Iris pigment epithelial cell (primary cell): ENCODE measurements around the gene RASA3.
"Not testable (repeated sequence)": the region's sequence is repeated elsewhere in the genome, so short reads cannot be mapped to it uniquely, and the experiment has no call there.

Experiments used
- DNase-seq: peaks from one replicate; pipeline ENCODE4 v3.0.0-alpha.2; 2011; ENCODE audit warnings: low read depth

Gene RASA3

DNA sequence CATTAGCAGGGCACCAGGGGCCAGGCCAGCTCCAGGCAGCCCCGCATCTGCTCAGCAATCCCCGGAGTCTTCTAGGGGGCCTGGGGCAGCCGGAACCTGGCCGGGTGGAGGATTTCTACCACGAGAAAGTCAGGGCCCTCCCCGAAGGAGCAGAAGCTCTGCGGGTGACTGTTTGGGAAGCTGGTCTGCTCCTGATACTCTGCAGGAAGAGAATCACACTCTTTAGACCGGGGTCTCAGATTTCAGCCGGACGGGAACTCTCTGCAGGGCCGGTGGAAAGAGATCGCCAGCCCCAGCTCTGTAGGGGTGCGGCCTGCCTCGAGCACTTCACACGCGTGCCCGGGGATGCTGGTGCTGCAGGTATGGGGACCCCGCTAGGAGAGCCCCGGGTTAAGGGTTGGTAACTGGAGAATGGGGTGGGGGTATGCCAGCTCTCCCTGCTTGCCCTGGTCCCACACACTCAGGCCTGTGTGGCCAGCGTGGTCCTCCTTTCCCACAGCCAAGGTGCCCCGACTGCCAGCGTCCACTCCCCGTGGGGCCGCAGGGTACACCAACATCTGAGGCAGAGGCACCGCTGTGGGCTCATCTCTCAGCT is 20.1 kb downstream of the RASA3 start:
- DNase-seq: peak; percentile 44

DNA sequence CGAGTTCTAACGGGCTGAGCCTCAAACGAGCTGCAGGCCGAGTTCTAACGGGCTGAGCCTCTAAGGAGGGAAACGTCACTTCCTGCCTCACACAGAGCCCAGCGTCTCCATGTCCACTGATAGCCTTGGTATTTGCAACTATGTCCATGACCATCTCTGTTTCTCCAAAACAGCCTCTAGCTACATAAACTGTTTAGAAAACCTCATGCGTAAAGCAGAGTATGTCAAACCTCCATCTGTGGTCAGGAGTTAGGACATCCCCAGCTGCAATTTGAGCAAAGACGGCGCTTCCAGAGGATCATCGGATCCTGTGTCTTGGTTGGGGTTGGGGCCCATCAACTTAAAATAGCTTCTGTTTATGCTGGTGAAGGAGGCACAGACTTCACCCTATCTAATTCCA is 20.8 kb downstream of the RASA3 start:
- peak; percentile 92 for DNase-seq

DNA sequence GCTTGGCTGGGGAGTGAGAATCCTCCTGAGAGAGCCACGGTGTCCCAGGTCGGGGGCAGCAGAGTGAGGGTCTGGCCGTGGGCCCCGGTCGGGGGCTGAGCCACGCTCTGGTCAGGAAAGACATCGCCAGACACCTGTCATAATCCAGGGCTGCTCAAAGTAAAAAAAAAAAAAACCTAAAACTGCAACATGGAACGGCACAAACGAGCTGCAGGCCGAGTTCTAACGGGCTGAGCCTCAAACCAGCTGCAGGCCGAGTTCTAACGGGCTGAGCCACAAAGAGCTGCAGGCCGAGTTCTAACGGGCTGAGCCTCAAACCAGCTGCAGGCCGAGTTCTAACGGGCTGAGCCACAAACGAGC is 21.6 kb downstream of the RASA3 start:
- DNase-seq: not testable (repeated sequence)

DNA sequence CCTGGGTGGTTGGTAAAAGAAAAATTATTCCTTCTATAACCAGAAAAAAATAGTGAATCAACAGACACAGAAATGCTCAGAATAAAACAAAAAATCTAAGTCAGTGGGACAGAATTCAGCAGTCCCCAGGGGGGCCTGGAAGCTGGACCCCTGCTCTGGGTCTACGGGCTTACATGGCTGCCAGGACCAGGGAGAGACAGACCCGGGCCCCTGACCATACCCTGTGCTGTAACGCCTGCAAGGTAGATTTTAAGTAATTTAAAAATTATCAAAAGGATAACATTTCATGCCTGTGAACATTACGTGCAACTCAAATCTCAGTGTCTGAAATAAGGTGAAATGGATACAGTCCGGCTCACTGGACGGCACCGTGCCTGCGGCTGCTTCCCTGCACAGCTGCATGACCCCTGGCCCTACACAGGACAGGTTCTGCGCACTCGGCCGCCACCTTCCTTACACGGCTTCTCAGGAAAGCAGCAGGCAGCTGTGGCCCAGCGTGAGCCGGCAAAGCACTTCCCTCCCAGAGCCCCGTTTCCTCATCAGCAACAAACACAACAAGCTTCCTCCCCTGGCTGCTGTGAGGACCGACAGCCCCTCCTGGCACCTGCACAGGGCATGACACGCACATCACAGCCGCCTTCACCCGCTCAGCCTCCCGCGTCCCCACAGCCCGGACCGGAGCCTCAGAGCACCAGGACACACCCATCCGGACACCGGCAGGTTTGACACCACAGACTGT is 22.2 kb downstream of the RASA3 start:
- no peak for DNase-seq

DNA sequence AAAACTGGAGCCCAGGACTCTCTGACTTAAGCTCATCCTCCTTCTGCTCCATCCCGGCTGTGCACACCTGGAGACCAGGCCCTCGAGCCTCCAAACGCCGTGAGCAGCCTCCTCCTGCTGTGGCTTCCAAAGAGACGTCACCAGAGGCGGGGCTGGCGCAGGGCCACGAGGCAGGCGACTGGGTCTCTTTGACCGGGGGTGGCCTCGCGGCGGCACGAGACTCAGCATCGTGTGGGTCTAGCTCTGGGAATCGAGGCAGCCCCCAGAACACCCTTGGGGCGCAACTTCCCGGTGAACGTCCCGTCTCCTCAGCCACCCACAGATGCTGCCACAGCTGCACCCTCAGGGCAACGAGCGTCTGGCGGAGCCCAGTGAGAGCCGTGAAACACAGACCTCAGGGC is 22.8 kb downstream of the RASA3 start:
- no peak for DNase-seq

DNA sequence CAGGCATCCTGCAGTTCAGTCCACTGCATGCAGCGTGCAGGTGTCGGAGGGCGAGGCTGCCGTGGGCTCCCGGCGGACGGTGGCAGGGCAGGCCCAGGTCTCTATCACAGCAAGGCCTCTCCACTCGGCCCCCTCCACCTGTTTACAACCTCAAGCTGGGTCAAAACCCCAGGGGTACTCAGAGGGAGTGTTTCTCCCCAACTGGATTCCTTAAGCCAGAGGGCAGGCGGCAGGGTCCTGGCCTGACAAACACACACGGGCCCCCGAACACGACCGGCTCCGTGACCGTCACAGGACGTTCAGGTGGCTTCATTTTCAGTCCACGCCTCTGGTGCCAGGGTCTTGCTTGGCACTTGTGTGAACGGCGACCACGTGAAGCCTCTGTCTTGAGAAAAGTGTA is 23.5 kb downstream of the RASA3 start:
- no peak for DNase-seq

DNA sequence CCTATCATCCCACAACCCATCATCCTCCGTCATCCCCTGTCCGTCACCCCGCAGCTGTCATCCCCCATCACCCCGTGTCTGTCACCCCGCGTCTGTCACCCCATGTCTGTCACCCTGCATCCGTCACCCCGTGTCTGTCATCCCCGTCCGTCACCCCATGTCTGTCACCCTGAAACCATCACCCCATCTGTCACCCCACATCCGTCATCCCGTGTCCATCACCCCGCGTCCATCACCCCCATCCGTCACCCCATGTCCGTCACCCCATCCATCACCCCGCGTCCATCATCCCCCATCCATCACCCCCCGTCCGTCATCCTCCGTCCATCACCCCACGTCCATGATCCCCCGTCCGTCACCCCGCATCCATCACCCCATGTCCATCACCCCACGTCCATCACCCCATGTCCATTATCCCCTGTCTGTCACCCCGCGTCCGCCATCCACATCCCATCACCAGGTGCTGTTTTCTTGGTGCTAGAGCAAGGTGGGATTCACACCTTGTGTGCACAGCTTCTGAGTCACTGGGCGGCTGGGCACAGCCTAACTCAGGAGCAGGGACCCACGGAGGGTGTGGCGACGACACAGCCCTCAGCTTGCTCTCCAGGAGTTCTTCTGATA is 24.2 kb downstream of the RASA3 start:
- DNase-seq: no peak

DNA sequence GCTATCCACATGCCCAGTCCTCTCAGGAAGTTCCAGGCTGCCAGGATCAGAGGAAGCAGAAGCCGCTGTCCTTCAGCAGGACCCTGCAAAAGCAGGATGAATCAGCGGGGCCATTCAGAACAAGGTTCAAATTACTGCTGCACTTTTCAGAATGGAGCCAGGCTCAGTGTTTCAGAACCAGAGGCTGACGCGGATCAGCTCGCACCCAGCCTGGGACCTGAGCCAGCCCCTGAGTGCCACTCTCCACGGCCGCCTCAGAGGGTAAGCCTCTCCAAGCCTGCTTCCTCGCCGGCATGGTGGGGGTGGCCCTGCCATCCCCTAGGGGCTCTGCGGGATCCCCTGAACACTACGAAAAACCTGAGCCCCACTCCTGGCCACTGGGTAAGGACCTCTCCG is 24.7 kb downstream of the RASA3 start:
- peak; percentile 87 for DNase-seq

DNA sequence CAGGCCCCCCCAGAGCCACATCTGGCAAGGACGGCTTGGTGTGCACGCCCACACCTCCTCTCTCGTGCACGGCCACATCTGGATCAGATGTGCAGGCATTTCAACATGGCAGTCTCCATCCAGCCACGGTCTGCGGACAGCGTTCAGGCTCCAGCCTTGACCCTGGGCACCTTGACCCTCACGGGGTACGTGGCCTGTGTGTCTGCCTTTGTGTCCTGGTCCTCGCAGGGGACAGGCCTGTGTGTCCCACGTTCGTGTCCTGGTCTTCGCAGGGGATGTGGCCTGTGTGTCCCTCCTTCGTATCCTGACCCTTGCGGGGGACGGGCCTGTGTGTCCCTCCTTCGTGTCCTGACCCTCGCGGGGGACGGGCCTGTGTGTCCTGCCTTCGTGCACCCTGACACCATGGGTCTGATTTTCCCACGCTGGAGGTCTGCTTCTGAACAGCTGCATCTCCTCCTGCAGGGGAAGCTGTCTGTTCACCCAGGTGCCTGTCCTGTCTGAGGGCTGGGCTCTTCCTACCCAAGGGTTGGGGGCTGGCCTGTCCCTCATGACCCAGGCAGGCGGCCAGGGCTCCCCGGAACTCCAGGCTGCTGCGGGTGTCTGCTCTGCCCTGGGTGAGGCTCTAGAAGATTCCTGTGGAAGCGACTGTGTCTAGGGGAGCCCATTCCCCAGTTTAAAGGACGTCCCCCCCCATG is 25.3 kb downstream of the RASA3 start:
- DNase-seq: no peak

DNA sequence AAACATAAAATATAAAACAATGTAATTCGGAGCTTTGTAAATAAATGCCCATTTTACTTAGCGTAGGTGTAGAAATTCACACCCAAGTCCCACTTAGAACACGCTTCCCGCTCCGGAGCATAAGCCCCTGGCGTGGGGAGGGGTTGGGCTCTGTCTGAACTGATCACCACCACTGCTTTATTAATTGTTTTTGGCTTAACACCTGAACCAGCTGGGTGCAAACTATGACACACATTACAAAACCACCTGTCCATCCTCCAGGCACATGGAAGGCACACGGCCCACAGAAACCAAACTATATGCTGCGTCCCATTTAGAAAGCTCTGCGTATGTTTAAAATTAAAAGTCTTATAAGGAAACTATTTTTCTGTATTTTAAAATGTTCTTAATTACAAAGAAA is 25.9 kb downstream of the RASA3 start:
- no peak for DNase-seq

DNA sequence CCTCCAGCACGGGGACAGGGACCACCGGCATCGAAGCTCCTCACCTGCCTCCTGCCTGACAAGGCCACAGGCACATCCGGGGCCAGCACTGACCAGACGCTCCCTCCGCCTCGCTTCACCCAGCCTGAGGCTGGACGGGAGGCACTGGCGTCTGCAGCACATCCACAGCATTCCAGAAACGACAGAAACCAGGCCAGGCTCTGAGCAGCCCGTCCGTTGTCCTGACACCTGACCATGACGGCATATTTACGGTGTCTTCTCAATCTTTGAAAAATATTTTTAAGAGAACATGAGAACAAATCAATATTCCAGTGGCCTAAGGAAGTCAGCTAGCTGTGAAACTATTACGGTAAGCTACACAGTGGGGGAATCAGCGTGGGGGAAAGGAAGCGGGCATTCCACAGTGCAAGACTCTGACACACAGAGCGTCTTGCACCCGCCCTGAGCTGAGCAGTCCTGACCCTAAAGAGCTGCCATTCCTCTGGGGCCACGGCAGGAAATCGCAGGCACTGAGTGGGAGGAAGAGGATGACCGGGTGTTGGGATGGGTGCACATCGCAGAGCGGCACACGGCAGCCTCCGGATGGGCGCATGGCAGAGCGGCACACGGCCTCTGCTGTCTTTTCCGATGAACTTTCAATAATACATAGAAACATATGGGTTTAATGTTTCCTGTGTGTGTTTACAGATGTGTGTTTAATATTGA is 26.8 kb downstream of the RASA3 start:
- DNase-seq: no peak

DNA sequence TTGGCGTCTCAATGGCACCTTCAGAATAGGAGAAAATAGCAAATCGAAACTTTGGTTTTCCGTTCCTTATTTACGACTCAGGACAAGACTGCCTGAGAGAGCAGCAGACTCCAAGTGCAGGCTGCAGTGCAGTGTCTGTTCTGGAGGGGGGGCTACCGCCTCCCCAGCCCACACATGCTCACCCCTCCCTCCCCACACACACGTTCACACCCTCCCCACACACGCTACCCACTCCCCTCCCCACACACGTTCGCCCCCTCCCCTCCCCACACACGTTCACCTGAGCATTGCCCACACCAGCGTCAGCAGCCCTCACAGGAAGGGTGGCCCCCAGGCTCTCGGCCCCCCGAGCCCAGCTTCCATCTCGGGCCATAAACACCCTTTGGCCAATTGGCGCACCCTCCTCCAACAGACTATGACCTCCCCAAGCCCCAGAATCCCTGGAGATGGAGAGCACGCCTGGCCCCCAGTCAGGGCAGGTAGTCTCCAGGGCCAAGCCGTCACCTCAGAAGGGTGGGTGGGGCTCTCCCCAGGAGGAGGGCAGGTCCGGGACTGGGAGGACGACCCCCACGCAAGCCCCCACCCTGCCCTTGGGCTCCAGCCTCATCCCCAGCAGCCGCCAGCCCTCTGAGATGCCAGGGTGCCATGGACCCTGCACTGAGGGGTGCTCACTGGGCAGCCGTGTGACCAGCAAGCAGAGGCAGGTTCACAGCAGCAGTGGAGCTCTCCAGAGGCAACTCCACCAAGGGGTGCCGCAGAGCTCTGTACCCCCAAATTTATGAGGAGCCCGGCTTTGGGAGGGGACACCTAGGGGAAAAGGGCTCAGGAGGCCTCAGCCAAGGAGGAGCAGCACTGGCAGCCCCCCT is 27.5 kb downstream of the RASA3 start:
- no peak for DNase-seq

DNA sequence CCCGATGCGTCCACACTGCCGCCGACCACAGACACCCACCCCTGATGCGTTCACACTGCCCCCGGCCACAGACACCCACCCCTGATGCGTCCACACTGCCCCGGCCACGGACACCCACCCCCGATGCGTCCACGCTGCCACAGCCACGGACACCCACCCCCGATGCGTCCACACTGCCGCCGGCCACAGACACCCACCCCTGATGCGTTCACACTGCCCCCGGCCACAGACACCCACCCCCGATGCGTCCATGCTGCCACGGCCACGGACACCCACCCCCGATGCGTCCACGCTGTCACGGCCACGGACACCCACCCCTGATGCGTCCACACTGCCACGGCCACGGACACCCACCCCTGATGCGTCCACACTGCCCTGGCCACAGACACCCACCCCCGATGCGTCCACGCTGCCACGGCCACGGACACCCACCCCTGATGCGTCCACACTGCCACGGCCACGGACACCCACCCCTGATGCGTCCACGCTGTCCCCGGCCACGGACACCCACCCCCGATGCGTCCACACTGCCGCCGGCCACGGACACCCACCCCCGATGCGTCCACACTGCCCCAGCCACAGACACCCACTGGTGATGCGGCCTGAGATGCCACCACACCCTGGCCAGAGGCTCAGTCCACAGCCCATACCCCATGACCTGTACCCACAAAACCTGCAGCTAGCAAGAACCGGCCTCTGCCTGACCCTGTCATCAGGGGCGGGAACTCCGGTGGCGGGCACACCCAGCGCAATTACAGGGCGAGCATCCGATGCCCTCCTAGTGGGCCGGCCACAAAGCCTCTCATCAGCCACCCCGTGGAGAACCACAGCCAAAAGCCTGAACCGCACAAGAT is 28.4 kb downstream of the RASA3 start:
- DNase-seq: no peak

DNA sequence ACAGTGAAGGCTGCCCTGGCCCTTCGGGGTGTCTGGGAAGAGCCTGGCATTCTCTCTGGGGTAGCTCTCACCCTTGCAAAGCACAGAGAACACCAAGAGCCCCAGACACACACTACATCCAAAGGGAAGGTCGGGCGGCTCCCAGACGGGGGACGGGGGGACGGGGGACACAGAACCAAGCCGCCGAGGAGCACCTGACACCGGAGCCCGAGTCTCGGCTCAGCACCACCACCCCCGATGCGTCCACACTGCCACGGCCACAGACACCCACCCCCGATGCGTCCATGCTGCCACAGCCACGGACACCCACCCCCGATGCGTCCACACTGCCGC is 29.2 kb downstream of the RASA3 start:
- not testable (repeated sequence) for DNase-seq

DNA sequence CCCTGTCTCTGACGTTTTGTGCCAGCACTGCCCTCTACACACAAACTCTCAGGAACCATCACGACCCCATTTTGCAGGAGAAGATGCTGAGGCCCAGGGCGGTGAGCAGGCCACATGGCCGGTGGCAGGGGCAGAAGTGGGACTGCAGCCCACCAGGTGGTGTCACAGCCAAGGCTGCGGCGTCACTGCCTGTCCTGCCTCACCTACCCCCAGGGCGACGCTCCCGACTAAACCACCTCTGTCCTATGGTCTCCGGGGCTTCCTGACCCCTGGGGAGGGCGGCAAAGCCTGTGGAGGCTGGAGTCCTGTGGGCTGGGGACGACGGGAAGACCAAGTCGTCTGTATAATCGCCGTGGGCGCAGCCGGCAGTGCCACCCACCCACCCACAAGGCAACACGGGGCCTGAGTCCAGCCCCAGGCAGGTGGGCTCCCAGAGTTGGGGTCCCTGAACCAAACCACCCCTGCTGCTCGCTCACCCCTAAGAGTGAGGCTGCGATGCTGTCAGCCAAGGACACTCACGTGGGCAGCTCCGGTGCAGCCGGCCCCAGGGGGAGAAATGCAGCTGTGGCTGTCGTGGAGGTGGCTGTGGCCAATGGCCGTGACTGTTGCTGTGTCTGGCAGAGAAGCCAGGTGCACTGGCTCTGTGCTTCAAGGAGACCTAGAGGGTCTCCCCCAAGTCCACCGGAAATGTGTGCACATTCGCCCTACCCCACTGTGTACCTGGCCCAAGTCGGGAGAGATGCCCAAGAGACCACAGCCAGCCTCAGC is 29.7 kb downstream of the RASA3 start:
- no peak for DNase-seq

DNA sequence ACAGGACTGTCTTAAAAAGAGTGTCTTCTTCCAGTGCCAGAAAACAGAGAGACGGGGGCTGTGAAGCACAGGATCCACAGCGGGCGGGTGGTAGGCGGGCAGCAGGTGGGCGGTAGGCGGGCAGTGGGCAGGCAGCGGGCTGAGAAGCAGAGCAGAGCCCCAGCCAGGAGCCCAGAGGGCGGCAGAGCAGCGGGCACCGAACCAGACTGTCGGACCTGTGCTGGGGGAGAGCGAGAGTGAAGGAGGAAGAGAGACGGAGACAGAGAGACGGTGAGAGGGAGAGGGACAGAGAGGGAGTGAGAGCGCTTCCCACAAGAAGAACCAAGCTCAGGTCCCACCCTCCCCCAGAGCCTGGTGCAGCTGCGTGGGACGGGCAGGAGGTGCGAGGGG is 30.3 kb downstream of the RASA3 start:
- DNase-seq: no peak

DNA sequence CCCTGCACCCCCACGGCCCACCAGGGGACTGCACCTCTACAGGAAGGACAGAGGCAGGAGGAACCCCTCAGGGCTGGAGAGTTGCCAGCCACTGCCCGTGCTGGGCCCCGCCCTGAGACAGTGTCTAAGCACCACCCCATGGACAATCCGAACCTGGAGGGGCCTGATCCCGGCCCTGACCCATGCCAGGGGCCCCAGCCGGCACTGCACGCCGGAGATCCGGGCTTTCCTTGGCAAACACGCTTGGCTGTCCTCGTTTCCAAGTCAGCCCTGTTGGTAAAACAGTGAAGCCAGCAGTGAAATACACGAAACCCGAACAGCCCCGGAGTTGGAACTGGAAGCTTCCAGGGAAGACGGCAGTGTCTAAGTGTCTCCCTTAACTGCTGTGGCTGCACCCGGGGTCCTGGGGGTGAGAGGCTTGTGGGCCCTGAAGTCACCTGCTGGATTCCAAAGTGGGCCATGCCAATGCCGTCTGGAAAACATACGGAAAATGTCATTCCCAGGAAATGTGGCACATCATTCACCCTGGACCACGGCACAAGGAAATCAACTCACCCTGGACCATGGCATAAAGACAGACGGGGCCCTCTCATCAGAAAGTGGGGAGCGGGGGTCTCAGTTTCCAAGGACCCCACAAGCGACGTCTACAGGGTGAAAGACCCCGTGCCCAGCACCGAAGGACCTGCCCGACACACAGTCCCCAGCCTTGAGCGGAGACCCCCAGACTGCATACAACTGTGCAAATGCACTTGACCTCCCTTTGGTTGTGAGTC is 30.9 kb downstream of the RASA3 start:
- DNase-seq: no peak

DNA sequence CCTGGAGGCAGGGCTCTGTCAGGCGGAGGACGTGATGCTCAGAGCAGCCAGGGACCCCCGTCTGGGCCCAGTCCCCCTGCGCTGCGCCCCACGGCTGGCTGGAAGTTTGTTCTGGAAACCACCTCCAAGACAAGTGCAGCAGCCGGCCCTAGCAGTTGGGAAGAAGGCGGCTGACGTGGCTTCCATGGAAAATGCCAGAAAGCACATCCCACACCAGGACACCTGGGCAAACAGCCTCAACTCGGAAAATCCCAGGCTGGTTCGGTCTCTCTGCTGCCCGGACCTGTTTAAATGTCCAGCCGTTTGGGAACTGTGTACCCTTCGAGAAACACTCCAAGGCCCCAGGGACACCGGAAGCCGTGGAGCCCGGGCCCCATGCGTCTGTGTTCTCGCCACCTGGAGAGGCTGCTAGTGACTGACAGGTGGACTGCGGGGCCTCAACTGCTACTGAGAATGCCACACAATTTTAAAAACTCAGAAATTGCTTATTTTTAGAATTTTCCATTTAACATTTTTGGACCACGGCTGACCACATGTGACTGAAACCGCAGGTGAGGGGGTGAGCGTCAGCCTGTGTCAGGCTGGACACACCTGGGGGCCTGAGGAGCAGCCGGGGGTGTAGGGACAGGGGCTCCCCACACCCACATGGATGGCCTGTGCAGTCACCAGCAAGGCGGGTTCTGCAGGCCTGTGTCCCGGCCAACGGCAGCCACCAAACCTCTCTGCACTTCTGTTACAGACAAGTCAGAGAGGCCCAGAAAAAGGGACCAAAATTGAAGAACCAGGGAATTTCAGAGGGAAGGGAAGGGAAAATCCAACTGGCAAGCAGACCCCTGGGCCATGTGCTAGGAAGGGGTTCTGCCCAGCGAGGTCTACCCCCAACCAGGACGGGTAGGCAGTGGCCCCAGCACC is 31.7 kb downstream of the RASA3 start:
- no peak for DNase-seq
